ENCODE data around the gene OPN1MW. TPM values are rescaled to one million over a fixed set of nuclear protein-coding genes. Genes with fewer than 3 reads are reported as not detected.

The OPN1MW gene
- 19.4 TPM for total RNA-seq

DNA sequence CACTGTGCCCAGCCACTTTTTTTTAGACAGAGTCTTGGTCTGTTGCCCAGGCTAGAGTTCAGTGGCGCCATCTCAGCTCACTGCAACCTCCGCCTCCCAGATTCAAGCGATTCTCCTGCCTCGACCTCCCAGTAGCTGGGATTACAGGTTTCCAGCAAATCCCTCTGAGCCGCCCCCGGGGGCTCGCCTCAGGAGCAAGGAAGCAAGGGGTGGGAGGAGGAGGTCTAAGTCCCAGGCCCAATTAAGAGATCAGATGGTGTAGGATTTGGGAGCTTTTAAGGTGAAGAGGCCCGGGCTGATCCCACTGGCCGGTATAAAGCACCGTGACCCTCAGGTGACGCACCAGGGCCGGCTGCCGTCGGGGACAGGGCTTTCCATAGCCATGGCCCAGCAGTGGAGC lies at the start of gene OPN1MW:
TSS of gene OPN1MW (plus strand) at position 301 of the 400 bp plus-strand sequence. CDS start at position 383, 82 bp downstream.

GRCh38 chrX:154144010-154144409 lies 38.4 kb upstream of the OPN1MW start, which contains the start of gene OPN1LW:
Gene OPN1LW (plus strand): TSS chrX:154144243. CDS start chrX:154144284, 41 bp downstream.

GRCh38 chrX:154219456-154219855 lies 37.1 kb downstream of the OPN1MW start, which contains the start of gene OPN1MW2:
Gene OPN1MW2 (plus strand): TSS chrX:154219756. CDS start chrX:154219816, 60 bp downstream.

Other genes starting within 250 kb of the OPN1MW start
- 35.3 TPM for gene NAA10, start 247.6 kb upstream of the OPN1MW start, total RNA-seq
- gene RENBP, start 238.0 kb upstream of the OPN1MW start, total RNA-seq: 10.0 TPM
- gene HCFC1, start 210.8 kb upstream of the OPN1MW start, total RNA-seq: 41.3 TPM
- 4.7 TPM for gene TMEM187, start 209.8 kb upstream of the OPN1MW start, total RNA-seq
- gene IRAK1, start 162.7 kb upstream of the OPN1MW start, total RNA-seq: 22.9 TPM
- gene MECP2, start 84.9 kb upstream of the OPN1MW start, total RNA-seq: 72.2 TPM
- 1.5 TPM for gene OPN1LW, start 38.4 kb upstream of the OPN1MW start, total RNA-seq
- gene OPN1MW2, start 37.2 kb downstream of the OPN1MW start, total RNA-seq: not detected
- gene OPN1MW3, start 75.0 kb downstream of the OPN1MW start, total RNA-seq: not detected
- gene TEX28, start 112.5 kb downstream of the OPN1MW start, total RNA-seq: not detected
- 2.3 TPM for gene TKTL1, start 113.2 kb downstream of the OPN1MW start, total RNA-seq
- 469 TPM for gene FLNA, start 192.0 kb downstream of the OPN1MW start, total RNA-seq
- gene EMD, start 196.7 kb downstream of the OPN1MW start, total RNA-seq: 23.0 TPM
- gene RPL10, start 215.8 kb downstream of the OPN1MW start, total RNA-seq: 5,669 TPM
- gene DNASE1L1, start 226.7 kb downstream of the OPN1MW start, total RNA-seq: 17.3 TPM
- 26.3 TPM for gene TAFAZZIN, start 228.9 kb downstream of the OPN1MW start, total RNA-seq
- 94.4 TPM for gene ATP6AP1, start 246.1 kb downstream of the OPN1MW start, total RNA-seq